Measurements from ENCODE around the gene CLDN15.
"Not testable (repeated sequence)": the region's sequence is repeated elsewhere in the genome, so short reads cannot be mapped to it uniquely, and the experiment has no call there.

- TF ChIP-seq CTCF, POLR2A (IDR thresholded peaks at IDR 0.05): not testable (repeated sequence)
These were observed 48.3 kb upstream of the CLDN15 start for GRCh38 chr7:101285880-101286279.
